Measurements from ENCODE around the gene ZNF831.

- no peak for TF ChIP-seq CTCF (IDR thresholded peaks at IDR 0.05; ENCODE audit: borderline replicate concordance, extremely low read depth, low read length, poor library complexity, severe bottlenecking)
- TF ChIP-seq EZH2 (IDR thresholded peaks at IDR 0.05; ENCODE audit: borderline replicate concordance, low read depth, low read length, severe bottlenecking), result no peak
These were observed 13.9 kb downstream of the ZNF831 start for GRCh38 chr20:59177266-59178250.
